K562 (cell line): ENCODE data around the gene NFATC3. TPM values are rescaled to one million over a fixed set of nuclear protein-coding genes. Genes with fewer than 3 reads are reported as not detected.

ENCODE experiments used
- ATAC-seq: fragments of 200-7000 bp; cut with Tn5 transposase; 3 replicates; pipeline ENCODE4 v1.9.1; 2020; ENCODE audit warnings: moderate library complexity
- BruUV-seq: library from RNA; stranded (reverse); fragments of 400-500 nt; replicated peaks from 2 replicates; lab custom pipeline; 2021; lab: Mats Ljungman, UMichigan
- CTCF ChIA-PET: fragments of 300-600 bp; formaldehyde crosslinking; extraction: SDS; loops from one replicate; lab custom pipeline; 2021; ENCODE audit warnings: low intra/inter-chr PET ratio; lab: Yijun Ruan, JAX
- POLR2A ChIA-PET: fragments of 300-600, 350-650 bp; sonication (Branson Sonifier 250); formaldehyde crosslinking; extraction: SDS; loops from one replicate; lab custom pipeline; 2021; ENCODE audit warnings: antibody characterized with exemption, inconsistent platforms; lab: Yijun Ruan, JAX
- DNase-seq, 4 experiments: peaks; one replicate each; pipeline versions ENCODE4 v3.0.0 to v3.0.0-alpha.2; 2011 to 2018; ENCODE audit warnings: low spot score in 3 of 4, mixed read lengths in 3 of 4; ENCODE audit errors: extremely low read depth in 1 of 4
- FAIRE-seq: peaks from 2 replicates; lab custom pipeline; 2011; peaks lifted over from hg19 to GRCh38; lab: Jason Lieb, UNC
- H2AFZ ChIP-seq: 2 replicates; pipeline ENCODE4 v1.6.0; 2011; ENCODE audit warnings: low read depth, low read length, control low read depth, inconsistent platforms
- H3K27ac ChIP-seq: fragments of 200-600 bp; 3 replicates; pipeline ENCODE4 v1.8.0; 2011; ENCODE audit warnings: low read depth, mild to moderate bottlenecking, control low read depth, inconsistent platforms, low read length, moderate library complexity, mixed read lengths; ENCODE audit errors: extremely low read depth
- H3K27me3 ChIP-seq, 2 experiments: fragments of 300-600 bp in 1 of 2; 2 replicates in 1 of 2; 3 replicates in 1 of 2; pipeline versions ENCODE4 v1.6.0 to v1.8.0; 2011; ENCODE audit warnings: inconsistent platforms in 2 of 2, low read length in 2 of 2, mild to moderate bottlenecking in 1 of 2, mixed read lengths in 1 of 2, moderate library complexity in 1 of 2; ENCODE audit not compliant: control insufficient read depth in 2 of 2, insufficient read depth in 2 of 2
- H3K36me3 ChIP-seq: fragments of 300-600 bp; 3 replicates; pipeline ENCODE4 v1.8.0; 2011; ENCODE audit warnings: mild to moderate bottlenecking, low read length, inconsistent platforms; ENCODE audit not compliant: control insufficient read depth, insufficient read depth
- H3K4me1 ChIP-seq, 2 experiments: fragments of 200-600 bp in 1 of 2; replicated peaks in 1 of 2; 2 replicates in 1 of 2; 3 replicates in 1 of 2; pipeline versions ENCODE4 v1.5.1 to v1.8.0; 2011; ENCODE audit warnings: inconsistent platforms in 2 of 2, low read length in 2 of 2, mild to moderate bottlenecking in 1 of 2, mixed read lengths in 1 of 2, moderate library complexity in 1 of 2; ENCODE audit not compliant: control insufficient read depth in 2 of 2, insufficient read depth in 2 of 2
- H3K4me2 ChIP-seq: 2 replicates; pipeline ENCODE4 v1.6.1; 2011; ENCODE audit warnings: low read length, control low read depth, inconsistent platforms, mixed read lengths; ENCODE audit not compliant: insufficient read depth
- H3K4me3 ChIP-seq: fragments of 200-600 bp; sonication (generic), shearing (Covaris generic); 2 replicates; pipeline ENCODE4 v1.5.1; 2016; ENCODE audit warnings: control low read depth, inconsistent platforms
- H3K79me2 ChIP-seq: fragments of 200-600 bp; 3 replicates; pipeline ENCODE4 v1.8.0; 2011; ENCODE audit warnings: low read length, inconsistent platforms; ENCODE audit not compliant: control insufficient read depth, insufficient read depth
- H3K9ac ChIP-seq, 2 experiments: 2 replicates each; pipeline versions ENCODE4 v1.6.0 to v1.6.1; 2011; ENCODE audit warnings: low read depth in 2 of 2, low read length in 2 of 2, control low read depth in 1 of 2, inconsistent platforms in 1 of 2, mild to moderate bottlenecking in 1 of 2, mixed read lengths in 1 of 2; ENCODE audit not compliant: insufficient read depth in 1 of 2
- H3K9me1 ChIP-seq: one replicate; pipeline ENCODE4 v1.6.0; 2011; ENCODE audit warnings: inconsistent platforms, mild to moderate bottlenecking, low read length, moderate library complexity; ENCODE audit not compliant: control insufficient read depth, insufficient read depth
- H3K9me3 ChIP-seq: replicated peaks from 2 replicates; pipeline ENCODE4 v1.5.1; 2011; ENCODE audit warnings: low read depth, low read length, inconsistent platforms; ENCODE audit not compliant: control insufficient read depth, insufficient read depth
- H4K20me1 ChIP-seq: replicated peaks from 2 replicates; pipeline ENCODE4 v1.6.1; 2011; ENCODE audit warnings: low read length, inconsistent platforms, mixed read lengths; ENCODE audit not compliant: control insufficient read depth, insufficient read depth
- BCL6 ChIP-seq: fragments of 250-450 bp; sonication (Bioruptor Pico); IDR thresholded peaks from 2 replicates; pipeline ENCODE4 v1.4.0; 2020
- HDAC6 ChIP-seq: IDR thresholded peaks from 2 replicates; pipeline ENCODE4 v1.6.1; 2012; ENCODE audit warnings: low read depth, mild to moderate bottlenecking, control low read depth, inconsistent platforms, low read length, moderate library complexity
- KLF10 ChIP-seq: fragments of 250-450 bp; sonication (Bioruptor Pico); IDR thresholded peaks from 2 replicates; pipeline ENCODE4 v1.6.1; 2021; ENCODE audit warnings: matching md5 sums
- PTBP1 ChIP-seq: fragments of 200-400 bp; formaldehyde crosslinking; IDR thresholded peaks from 2 replicates; pipeline ENCODE4 v1.6.1; 2017; ENCODE audit warnings: low read depth, low read length
- SIRT6 ChIP-seq: IDR thresholded peaks from one replicate; pipeline ENCODE4 v1.6.1; 2012; ENCODE audit warnings: low read depth, mild to moderate bottlenecking, control low read depth, inconsistent platforms, low read length, moderate library complexity
- SMARCA4 ChIP-seq: fragments of 450-650 bp; IDR thresholded peaks from 2 replicates; pipeline ENCODE4 v1.6.1; 2016
- YBX1 ChIP-seq: fragments of 450-650 bp; IDR thresholded peaks from 2 replicates; pipeline ENCODE4 v1.7.1; 2016; ENCODE audit warnings: mild to moderate bottlenecking
- ZNF134 ChIP-seq: fragments of 250-450 bp; sonication (Bioruptor Pico); conservative IDR thresholded peaks from 2 replicates; pipeline ENCODE4 v1.4.0; 2020
- ZNF174 ChIP-seq: fragments of 250-450 bp; sonication (Bioruptor Pico); IDR thresholded peaks from 2 replicates; pipeline ENCODE4 v1.4.0; 2020; ENCODE audit warnings: mild to moderate bottlenecking
- ZNF57 ChIP-seq: fragments of 450-650 bp; formaldehyde crosslinking; IDR thresholded peaks from 2 replicates; pipeline ENCODE4 v1.4.0; 2020; ENCODE audit warnings: mild to moderate bottlenecking, moderate library complexity
- WGBS: fragments of 100-300 bp; shearing (Covaris generic); methylation state at CpG from one replicate; pipeline ENCODE4 v1.1.6; 2016; ENCODE audit warnings: low coverage, mixed read lengths; ENCODE audit not compliant: insufficient coverage; ENCODE audit errors: missing lambda C conversion rate; 5-methylcytosine and 5-hydroxymethylcytosine counted together
- in situ Hi-C: fragments of 300-500 bp; cut with MboI; formaldehyde crosslinking; loops from 4 replicates; pipeline ENCODE4 v1.15.0; 2018; ENCODE audit warnings: inconsistent platforms, mixed read lengths
- intact Hi-C: fragments of 100-400 bp; cut with micrococcal nuclease; formaldehyde crosslinking; loops from 2 replicates; pipeline ENCODE4 v1.14.2; 2022
- polyA plus RNA-seq, 8 experiments: library from polyadenylated mRNA; depleted of rRNA in 4 of 8; stranded (reverse) in 5 of 8; unstranded in 3 of 8; fragments of >200 nt; fragmentation: Nextera tagmentation in 2 of 8; fragmentation: Illumina TruSeq in 1 of 8; extraction: Ambion mirVana in 2 of 8; extraction: Trizol in 1 of 8; gene quantifications; 2 replicates each; pipeline versions ENCODE4 v1.2.1 to v1.2.3, GENCODE V29; 2011 to 2014; ENCODE audit warnings: inconsistent platforms in 1 of 8, missing spikeins in 1 of 8
- total RNA-seq, 7 experiments: library from RNA; depleted of rRNA in 6 of 7; stranded (reverse); fragments of >200 nt in 6 of 7; fragmentation: Illumina TruSeq in 2 of 7; extraction: Trizol in 2 of 7; gene quantifications; 2 replicates each; pipeline versions ENCODE4 v1.2.1 to v1.2.3, GENCODE V29; 2011 to 2021; ENCODE audit warnings: low replicate concordance in 1 of 7
- TF ChIP-seq, protein P1 (sequence below): sonication (generic); formaldehyde crosslinking; IDR thresholded peaks from 2 replicates; pipeline ENCODE4 v1.8.0; 2022; ENCODE audit warnings: mild to moderate bottlenecking, missing genetic modification reagents

Gene NFATC3
- total and polyA plus RNA-seq, 9 of the 15 experiments (the other 6 are each of a cell fraction or from before 2014, with no cell fraction given) = 15.7 to 98.4 (median 59.4) TPM

DNA sequence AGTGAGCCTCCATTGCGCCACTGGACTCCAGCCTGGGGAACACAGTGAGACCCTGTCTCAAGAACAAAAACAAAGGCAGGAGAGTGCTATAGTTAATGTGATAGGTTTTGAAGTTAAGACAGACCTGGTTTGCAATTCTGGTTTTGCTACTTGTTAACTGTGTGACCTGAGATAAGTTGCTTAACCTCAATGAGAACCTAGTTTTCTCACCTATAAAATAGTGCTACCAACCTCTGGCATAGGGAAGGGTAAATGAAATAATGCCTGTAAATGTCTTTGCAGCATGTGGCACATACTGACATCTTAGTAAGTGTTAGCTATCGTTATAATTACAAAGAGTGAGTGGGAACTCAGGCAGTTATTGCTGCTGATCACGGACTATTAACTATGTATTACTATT, 29.8 kb upstream of the NFATC3 start:
- H3K9ac ChIP-seq = no peak overlapping the region
- H3K4me1 ChIP-seq = no peaks in the 10 kb centered on the region
- H3K27me3 ChIP-seq = no peaks in the 10 kb centered on the region
- in situ Hi-C loops = no loop called here
- FAIRE-seq (no peak), ATAC-seq (no peak), DNase-seq (no peak)
- WGBS = 71% methylated on average over 3 of the region's 3 CpGs
- H4K20me1 ChIP-seq = no peaks in the 10 kb centered on the region
- H3K9me1 ChIP-seq = no peaks in the 10 kb centered on the region
- no peaks in the 10 kb centered on the region for H3K9me3 ChIP-seq
- H3K36me3 ChIP-seq = peaks cover 59% of the 10 kb centered on the region; the same call in 2 of the 3 replicates
- H3K79me2 ChIP-seq = no peaks in the 10 kb centered on the region
- no peak overlapping the region for H2AFZ ChIP-seq
- H3K4me2 ChIP-seq = no peak overlapping the region
- POLR2A ChIA-PET = interaction anchor here (0.6 to 1.6 kb wide), 3 partner anchors 20 to 395 kb away, joined by 3 to 4 read pairs (median 3); partner anchors contain the start of genes ACD and PSMB10
- intact Hi-C loops = no loop called here
- TF ChIP-seq PTBP1 (no peak), KLF10 (CRISPR knock-in tag) (no peak), ZNF57 (no peak), ZNF174 (CRISPR knock-in tag) (no peak), SIRT6 (no peak), HDAC6 (no peak), SMARCA4 (no peak), ZNF134 (CRISPR knock-in tag) (no peak), YBX1 (no peak), BCL6 (CRISPR knock-in tag) (no peak)
- TF ChIP-seq, protein P1, sequence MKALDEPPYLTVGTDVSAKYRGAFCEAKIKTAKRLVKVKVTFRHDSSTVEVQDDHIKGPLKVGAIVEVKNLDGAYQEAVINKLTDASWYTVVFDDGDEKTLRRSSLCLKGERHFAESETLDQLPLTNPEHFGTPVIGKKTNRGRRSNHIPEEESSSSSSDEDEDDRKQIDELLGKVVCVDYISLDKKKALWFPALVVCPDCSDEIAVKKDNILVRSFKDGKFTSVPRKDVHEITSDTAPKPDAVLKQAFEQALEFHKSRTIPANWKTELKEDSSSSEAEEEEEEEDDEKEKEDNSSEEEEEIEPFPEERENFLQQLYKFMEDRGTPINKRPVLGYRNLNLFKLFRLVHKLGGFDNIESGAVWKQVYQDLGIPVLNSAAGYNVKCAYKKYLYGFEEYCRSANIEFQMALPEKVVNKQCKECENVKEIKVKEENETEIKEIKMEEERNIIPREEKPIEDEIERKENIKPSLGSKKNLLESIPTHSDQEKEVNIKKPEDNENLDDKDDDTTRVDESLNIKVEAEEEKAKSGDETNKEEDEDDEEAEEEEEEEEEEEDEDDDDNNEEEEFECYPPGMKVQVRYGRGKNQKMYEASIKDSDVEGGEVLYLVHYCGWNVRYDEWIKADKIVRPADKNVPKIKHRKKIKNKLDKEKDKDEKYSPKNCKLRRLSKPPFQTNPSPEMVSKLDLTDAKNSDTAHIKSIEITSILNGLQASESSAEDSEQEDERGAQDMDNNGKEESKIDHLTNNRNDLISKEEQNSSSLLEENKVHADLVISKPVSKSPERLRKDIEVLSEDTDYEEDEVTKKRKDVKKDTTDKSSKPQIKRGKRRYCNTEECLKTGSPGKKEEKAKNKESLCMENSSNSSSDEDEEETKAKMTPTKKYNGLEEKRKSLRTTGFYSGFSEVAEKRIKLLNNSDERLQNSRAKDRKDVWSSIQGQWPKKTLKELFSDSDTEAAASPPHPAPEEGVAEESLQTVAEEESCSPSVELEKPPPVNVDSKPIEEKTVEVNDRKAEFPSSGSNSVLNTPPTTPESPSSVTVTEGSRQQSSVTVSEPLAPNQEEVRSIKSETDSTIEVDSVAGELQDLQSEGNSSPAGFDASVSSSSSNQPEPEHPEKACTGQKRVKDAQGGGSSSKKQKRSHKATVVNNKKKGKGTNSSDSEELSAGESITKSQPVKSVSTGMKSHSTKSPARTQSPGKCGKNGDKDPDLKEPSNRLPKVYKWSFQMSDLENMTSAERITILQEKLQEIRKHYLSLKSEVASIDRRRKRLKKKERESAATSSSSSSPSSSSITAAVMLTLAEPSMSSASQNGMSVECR = no peak
- no peak overlapping the region for H3K4me3 ChIP-seq
- no peak overlapping the region for H3K27ac ChIP-seq
- no TSS peak for BruUV-seq
- CTCF ChIA-PET = no interaction called here
